ENCODE measurements around the gene YIPF3.
"Not testable (repeated sequence)": the region's sequence is repeated elsewhere in the genome, so short reads cannot be mapped to it uniquely, and the experiment has no call there.

Gene YIPF3

GRCh38 chr6:43491750-43492661, 24.7 kb downstream of the YIPF3 start:
- no peak for DNase-seq (ENCODE audit: low read depth)

DNA sequence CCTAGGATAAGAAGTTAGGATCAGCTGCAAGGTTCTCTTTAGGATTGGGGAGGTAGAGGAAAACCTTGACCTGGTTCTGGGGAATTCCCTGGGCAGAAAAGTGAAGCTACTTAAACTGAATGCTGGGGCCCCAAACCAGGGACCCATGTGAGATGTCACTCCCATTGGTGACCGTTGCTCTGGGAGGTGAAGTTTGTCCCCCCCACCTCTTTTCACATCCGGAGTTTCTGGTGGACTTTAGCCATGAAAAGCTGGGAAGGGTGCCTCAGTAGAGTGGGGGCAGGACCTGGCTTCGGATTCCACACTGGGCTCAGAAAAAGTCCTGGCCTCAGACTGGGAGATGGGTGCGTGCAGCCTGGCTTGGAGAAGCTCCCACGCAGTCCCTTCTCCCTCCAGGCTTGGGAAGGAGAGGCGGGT, 26.2 kb downstream of the YIPF3 start:
- DNase-seq (ENCODE audit: low read depth), result no peak

DNA sequence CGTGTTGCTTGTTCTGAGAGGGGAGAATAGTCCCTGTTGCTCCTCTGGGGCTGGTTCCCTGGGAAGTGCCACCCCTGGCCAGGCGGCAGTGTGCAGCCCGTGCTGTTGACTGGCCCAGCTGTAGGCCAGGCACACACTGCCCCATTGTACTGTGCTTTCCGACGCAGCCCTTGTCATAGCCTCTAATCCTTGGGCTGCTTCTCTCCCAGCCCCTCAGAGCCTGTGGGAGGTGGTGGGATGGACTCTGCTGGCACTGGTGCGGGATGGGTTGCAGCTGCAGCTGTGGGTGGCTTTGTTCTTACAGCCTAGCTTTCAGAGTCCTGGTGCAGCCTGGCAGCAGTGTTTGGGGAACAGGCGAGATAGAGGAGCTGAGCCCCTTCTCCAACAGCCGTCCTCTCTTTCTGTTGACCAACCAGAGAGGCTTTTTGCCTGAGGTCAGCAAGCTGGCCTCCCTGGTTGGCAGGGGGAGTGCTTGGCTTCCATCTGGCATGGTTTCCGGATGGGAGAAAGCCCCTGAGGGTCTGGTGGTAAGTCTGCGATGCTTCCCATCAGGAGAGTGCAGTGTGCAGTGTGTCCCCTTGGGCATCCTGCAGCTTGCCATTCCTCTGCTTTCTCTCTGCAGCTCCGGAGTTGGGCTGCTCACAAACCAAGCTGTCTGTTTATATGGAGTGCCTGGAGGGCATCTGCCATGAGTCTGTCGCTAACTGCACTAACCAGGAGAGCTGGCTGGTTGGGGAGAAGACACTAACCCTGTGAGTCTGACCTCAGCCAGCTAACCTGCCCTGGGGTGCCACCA, 27.3 kb downstream of the YIPF3 start:
- no peak for DNase-seq (ENCODE audit: low read depth)

GRCh38 chr6:43488667-43489276, 28.0 kb downstream of the YIPF3 start:
- DNase-seq (ENCODE audit: low read depth), result no peak

GRCh38 chr6:43481591-43482236, 35.0 kb downstream of the YIPF3 start:
- no peak for DNase-seq (ENCODE audit: low read depth)

DNA sequence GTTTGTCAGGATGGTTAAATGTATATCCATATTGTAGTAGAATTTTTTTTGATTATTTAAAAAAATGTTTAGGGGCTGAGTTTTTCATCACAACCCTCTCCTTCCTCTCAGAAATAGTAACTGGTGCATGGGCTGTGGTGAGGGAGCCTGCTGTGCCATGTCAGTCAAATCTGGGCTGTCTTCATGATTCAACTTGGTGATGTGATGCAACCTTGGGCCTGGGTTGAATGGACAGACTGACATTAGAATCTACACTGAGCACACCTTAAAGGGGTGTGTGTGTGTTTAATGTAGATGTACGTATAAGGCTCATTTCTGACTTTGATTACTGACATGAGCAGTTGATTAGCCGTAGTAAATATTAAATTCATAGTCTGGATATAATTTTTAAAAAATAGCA, 35.7 kb downstream of the YIPF3 start:
- no peak for DNase-seq (ENCODE audit: low read depth)

- no peak for DNase-seq (ENCODE audit: low read depth)
Measured at GRCh38 chr6:43478008-43478372, 38.7 kb downstream of the YIPF3 start.

DNA sequence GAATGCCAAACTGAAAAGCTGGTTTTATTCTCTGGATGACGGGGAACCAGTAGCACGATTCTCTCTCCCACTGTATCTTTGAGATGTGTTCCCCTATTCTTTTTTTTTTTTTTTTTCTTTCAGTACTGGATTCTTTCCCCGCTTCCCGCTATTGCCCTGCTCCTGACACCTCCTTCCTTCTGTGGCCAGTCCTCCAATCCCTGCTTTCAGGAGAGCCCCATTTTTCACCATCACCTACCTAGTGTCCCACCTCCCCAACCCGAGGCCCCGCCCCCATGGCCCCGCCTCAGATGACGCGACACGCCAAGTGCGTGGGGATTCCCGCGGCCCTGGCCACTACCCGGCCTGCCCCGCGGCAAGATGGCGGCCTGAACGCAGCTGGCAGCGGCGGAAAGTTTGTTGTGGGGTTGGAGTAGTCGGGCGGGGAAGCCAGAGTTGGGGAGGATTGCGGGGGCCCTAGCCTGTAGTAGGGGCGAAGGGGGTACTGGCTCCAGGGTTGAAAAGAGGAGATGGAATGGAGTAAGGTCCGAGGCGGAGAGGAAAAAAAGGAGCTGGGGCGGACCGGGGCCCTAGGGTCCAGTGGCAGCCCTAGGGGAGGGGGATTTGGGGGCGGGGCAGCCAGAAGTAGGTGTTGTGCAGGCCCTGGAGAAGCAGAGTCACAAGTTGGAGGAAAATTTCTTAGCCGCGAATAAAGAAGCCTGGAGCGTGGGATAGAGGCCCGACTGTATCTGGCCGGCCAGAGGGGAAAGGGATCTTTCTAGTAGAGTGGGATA, 39.3 kb downstream of the YIPF3 start, which contains the start of gene TJAP1:
TJAP1 (plus strand) TSS at position 336 of the 773 bp plus-strand sequence. CDS start 21,432 bp downstream, outside the sequence.
- peak; percentile 96 for DNase-seq (ENCODE audit: low read depth)

GRCh38 chr6:43476746-43477145, 40.0 kb downstream of the YIPF3 start:
- DNase-seq (ENCODE audit: low read depth), result no peak

- no peak for DNase-seq (ENCODE audit: low read depth)
Measured at GRCh38 chr6:43475516-43475915, 41.2 kb downstream of the YIPF3 start.

- no peak for DNase-seq (ENCODE audit: low read depth)
Measured at GRCh38 chr6:43472515-43472914, 44.2 kb downstream of the YIPF3 start.

- no peak for DNase-seq (ENCODE audit: low read depth)
Measured at GRCh38 chr6:43471399-43471798, 45.3 kb downstream of the YIPF3 start.

DNA sequence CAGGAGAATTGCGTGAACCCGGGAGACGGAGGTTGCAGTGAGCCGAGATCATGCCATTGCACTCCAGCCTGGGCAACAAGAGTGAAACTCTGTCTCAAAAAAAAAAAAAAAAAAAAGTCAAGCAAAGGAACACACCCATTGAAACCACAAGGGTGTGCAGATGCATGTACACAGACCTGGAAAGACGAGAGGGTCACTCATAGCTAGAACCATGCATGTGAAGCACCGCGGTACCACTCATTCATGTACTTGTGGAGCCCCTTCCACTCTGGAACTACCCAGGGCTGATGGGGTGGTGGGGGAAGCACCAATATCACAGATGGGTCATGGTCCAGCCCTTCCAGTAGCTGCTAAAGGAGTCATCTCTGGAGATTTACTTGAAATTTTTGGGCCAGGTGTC, 46.8 kb downstream of the YIPF3 start:
- no peak for DNase-seq (ENCODE audit: low read depth)

DNA sequence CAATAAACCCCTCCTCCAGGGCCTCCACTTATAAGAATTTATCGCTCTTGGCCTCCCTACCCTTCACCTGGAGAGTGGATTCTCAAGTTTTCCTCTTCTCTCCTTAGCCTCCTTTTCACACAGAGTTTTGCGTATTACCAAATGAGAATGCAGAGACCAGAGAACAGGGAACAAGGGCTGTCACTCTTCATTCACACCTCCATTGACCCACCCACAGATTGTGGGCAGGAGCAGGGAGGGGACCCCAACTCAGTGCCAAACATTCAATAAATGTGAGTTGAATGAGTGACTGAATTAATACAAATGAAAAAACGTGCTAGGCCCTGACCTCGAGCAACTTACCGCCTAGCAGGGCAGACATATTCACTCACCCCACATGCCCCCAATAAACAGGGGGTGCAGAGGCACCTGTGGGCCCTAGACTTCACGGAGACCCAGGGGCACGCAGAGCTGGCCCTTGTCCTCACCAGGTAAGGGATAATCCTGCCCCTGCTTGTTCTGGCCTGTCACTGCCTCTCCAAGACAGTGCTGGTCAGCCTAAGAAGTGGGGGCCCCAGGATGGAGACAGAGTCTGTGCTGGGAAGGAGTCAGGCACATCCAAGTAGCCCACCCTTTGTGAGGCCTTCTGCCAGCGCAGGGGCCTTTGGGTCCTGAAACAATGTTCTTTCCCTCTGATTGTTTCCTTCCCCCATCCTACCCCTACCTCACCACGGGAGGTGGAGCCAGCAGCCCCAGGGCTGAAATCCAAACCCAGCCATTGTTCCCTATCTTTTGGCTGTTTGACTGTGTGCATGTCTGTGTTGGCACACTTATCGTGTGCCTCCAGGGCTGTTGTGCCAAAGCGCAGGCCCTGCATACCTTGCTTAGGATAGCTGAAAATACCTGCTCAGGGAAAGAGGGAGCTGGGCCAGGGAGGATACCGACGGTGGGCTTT, 47.7 kb downstream of the YIPF3 start:
- DNase-seq (ENCODE audit: low read depth), result no peak

DNA sequence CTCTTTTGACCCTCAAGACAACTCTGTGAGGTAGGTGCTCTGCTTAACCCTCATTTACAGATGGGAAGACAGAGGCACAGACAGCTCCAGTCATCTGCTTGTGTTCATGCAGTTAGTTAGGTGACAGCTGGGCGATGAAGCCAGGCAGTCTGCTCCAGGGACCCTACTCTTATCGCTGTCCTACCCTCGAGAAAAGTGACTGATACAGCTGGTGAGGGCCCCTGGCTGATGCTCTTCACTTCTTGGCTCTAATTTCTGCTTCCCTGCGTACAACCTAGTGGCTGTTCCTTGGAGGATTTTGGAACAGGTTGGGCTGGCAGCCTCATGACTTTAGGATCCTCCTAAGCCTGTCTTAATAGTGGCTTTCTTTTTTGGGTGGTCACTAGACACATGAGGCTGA, 48.5 kb downstream of the YIPF3 start:
- no peak for DNase-seq (ENCODE audit: low read depth)

DNA sequence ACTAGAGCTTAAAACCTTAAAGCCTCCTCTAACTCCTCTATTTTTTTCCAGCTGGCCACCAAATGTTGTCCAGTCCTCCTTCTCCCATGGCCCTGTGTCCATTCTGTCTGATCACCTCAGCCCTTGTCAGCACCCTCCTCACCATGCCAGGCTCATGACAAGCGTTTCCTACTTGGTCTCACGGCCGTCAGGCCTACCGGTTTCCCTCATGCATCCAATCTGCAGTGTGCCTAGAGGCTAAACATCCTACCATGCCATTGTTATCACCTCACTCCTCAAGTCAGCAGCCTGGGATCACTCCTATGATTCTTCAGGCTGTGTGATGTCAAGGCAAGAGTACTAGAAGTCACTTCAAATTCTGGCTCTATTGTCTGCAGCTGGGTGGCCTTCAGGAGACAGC, 49.0 kb downstream of the YIPF3 start:
- no peak for DNase-seq (ENCODE audit: low read depth)

GRCh38 chr6:43467265-43467664, 49.5 kb downstream of the YIPF3 start:
- DNase-seq (ENCODE audit: low read depth), result not testable (repeated sequence)

DNA sequence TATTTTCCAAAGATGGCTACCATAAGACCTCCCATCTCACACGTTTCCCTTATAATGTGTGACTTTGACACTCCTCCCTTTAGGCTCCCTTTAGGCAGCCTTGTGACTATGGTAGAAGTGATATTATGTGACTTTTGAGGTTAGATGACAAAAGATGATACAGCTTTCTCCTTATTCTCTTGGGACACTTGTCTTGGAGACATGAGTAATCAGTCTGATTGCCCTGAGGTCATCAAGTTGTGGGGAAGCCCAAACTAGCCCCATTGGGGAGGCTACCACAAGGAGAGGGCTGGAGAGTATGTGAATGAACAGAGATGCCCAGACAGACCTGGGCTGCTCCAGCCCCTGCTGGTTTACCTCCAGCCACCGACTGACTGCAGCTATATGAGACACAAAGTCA, 50.8 kb downstream of the YIPF3 start:
- no peak for DNase-seq (ENCODE audit: low read depth)

- DNase-seq (ENCODE audit: low read depth), result no peak
Measured at GRCh38 chr6:43464337-43464736, 52.4 kb downstream of the YIPF3 start.

- no peak for DNase-seq (ENCODE audit: low read depth)
Measured at GRCh38 chr6:43461936-43462335, 54.8 kb downstream of the YIPF3 start.
